HepG2 (cell line): ENCODE data around the gene BTBD19. TPM values are rescaled to one million over a fixed set of nuclear protein-coding genes. Genes with fewer than 3 reads are reported as not detected.

Source experiments
- ATAC-seq: fragments of 200-7000 bp; cut with Tn5 transposase; 3 replicates; pipeline ENCODE4 v1.9.1; 2020; ENCODE audit warnings: mild to moderate bottlenecking, moderate library complexity
- BruUV-seq: library from RNA; stranded (reverse); fragments of 400-500 nt; replicated peaks from 2 replicates; lab custom pipeline; 2021; lab: Mats Ljungman, UMichigan
- CTCF ChIA-PET: fragments of 300-600 bp; formaldehyde crosslinking; extraction: SDS; loops from one replicate; lab custom pipeline; 2021; ENCODE audit warnings: low total read pairs, inconsistent platforms, low intra/inter-chr PET ratio; lab: Yijun Ruan, JAX
- POLR2A ChIA-PET: fragments of 350-600 bp; sonication (Branson Sonifier 250); formaldehyde crosslinking; loops from one replicate; lab custom pipeline; 2020; ENCODE audit warnings: antibody characterized with exemption, inconsistent platforms; lab: Yijun Ruan, JAX
- DNase-seq: peaks from one replicate; pipeline ENCODE4 v3.0.0-alpha.2; 2015; ENCODE audit warnings: low spot score
- FAIRE-seq: peaks from 3 replicates; lab custom pipeline; 2011; peaks lifted over from hg19 to GRCh38; lab: Jason Lieb, UNC
- H2AFZ ChIP-seq: one replicate; pipeline ENCODE4 v1.6.1; 2011; ENCODE audit warnings: low read length, inconsistent platforms
- H3K27ac ChIP-seq: fragments of 300-600 bp; 3 replicates; pipeline ENCODE4 v1.8.0; 2011; ENCODE audit warnings: mixed run types, mild to moderate bottlenecking, mixed read lengths, low read length, inconsistent platforms; ENCODE audit not compliant: insufficient read depth; ENCODE audit errors: extremely low read length
- H3K27me3 ChIP-seq, 2 experiments: fragments of 200-600 bp in 1 of 2; 2 replicates in 1 of 2; 3 replicates in 1 of 2; pipeline versions ENCODE4 v1.6.0 to v1.8.0; 2011; ENCODE audit warnings: low read length in 2 of 2, mild to moderate bottlenecking in 2 of 2, moderate library complexity in 2 of 2, inconsistent platforms in 1 of 2; ENCODE audit not compliant: insufficient read depth in 2 of 2, control insufficient read depth in 1 of 2
- H3K36me3 ChIP-seq, 2 experiments: fragments of 200-600 bp in 1 of 2; replicated peaks in 1 of 2; 2 replicates in 1 of 2; 3 replicates in 1 of 2; pipeline versions ENCODE4 v1.5.1 to v1.8.0; 2011; ENCODE audit warnings: low read length in 2 of 2, inconsistent platforms in 1 of 2; ENCODE audit not compliant: insufficient read depth in 2 of 2, control insufficient read depth in 1 of 2
- H3K4me1 ChIP-seq: 2 replicates; pipeline ENCODE4 v1.5.1; 2012; ENCODE audit warnings: low read length, inconsistent platforms; ENCODE audit not compliant: insufficient read depth
- H3K4me2 ChIP-seq: 2 replicates; pipeline ENCODE4 v1.6.0; 2011; ENCODE audit warnings: low read depth, low read length, inconsistent platforms
- H3K4me3 ChIP-seq, 3 experiments: fragments of 200-600 bp in 1 of 3; sonication (generic), shearing (Covaris generic) in 1 of 3; replicated peaks in 1 of 3; 2 replicates each; pipeline ENCODE4 v1.5.1; 2011 to 2016; ENCODE audit warnings: low read length in 3 of 3, inconsistent platforms in 2 of 3, low read depth in 2 of 3, mild to moderate bottlenecking in 2 of 3, control low read depth in 1 of 3, mixed read lengths in 1 of 3; ENCODE audit not compliant: insufficient read depth in 1 of 3
- H3K79me2 ChIP-seq: one replicate; pipeline ENCODE4 v1.6.1; 2011; ENCODE audit warnings: low read length, inconsistent platforms; ENCODE audit not compliant: insufficient read depth
- H3K9ac ChIP-seq: 2 replicates; pipeline ENCODE4 v1.6.0; 2011; ENCODE audit warnings: mild to moderate bottlenecking, low read depth, low read length, inconsistent platforms; ENCODE audit not compliant: insufficient read depth
- H3K9me3 ChIP-seq: 2 replicates; pipeline ENCODE4 v1.5.1; 2012; ENCODE audit warnings: mild to moderate bottlenecking, low read length
- H4K20me1 ChIP-seq: 2 replicates; pipeline ENCODE4 v1.6.0; 2011; ENCODE audit warnings: inconsistent platforms, mild to moderate bottlenecking, low read length, moderate library complexity; ENCODE audit not compliant: insufficient read depth
- ELF1 ChIP-seq: sonication (generic); formaldehyde crosslinking; IDR thresholded peaks from 2 replicates; pipeline ENCODE4 v1.4.0; 2020; ENCODE audit warnings: missing genetic modification reagents
- ERF ChIP-seq: IDR thresholded peaks from 2 replicates; pipeline ENCODE4 v1.6.1; 2018; ENCODE audit warnings: missing biosample characterization, missing genetic modification reagents
- FOXJ3 ChIP-seq: sonication (generic); formaldehyde crosslinking; IDR thresholded peaks from 2 replicates; pipeline ENCODE4 v1.4.0; 2020; ENCODE audit warnings: missing genetic modification reagents, mild to moderate bottlenecking, borderline replicate concordance
- ISL2 ChIP-seq: sonication (generic); formaldehyde crosslinking; IDR thresholded peaks from 2 replicates; pipeline ENCODE4 v1.5.0; 2020; ENCODE audit warnings: missing genetic modification reagents
- KDM3A ChIP-seq: IDR thresholded peaks from 2 replicates; pipeline ENCODE4 v1.6.1; 2018; ENCODE audit warnings: low read depth, missing compliant biosample characterization
- MAFF ChIP-seq: IDR thresholded peaks from 2 replicates; pipeline ENCODE4 v1.6.1; 2011; ENCODE audit warnings: low read depth, low read length, improper control_type of control experiment
- MAFG ChIP-seq: sonication (generic); formaldehyde crosslinking; IDR thresholded peaks from 2 replicates; pipeline ENCODE4 v1.5.1; 2020; ENCODE audit warnings: mild to moderate bottlenecking, missing genetic modification reagents
- MAZ ChIP-seq, 2 experiments: sonication (generic) in 1 of 2; formaldehyde crosslinking in 1 of 2; IDR thresholded peaks; 2 replicates each; pipeline versions ENCODE4 v1.5.0 to v1.6.1; 2012 to 2020; ENCODE audit warnings: low read depth in 2 of 2, mild to moderate bottlenecking in 2 of 2, borderline replicate concordance in 1 of 2, improper control_type of control experiment in 1 of 2, low read length in 1 of 2, missing genetic modification reagents in 1 of 2, moderate library complexity in 1 of 2
- MXD4 ChIP-seq: IDR thresholded peaks from 2 replicates; pipeline ENCODE4 v1.6.1; 2016; ENCODE audit warnings: mild to moderate bottlenecking, missing biosample characterization, missing genetic modification reagents
- RAD21 ChIP-seq: fragments of 450-650 bp; formaldehyde crosslinking; IDR thresholded peaks from 2 replicates; pipeline ENCODE4 v1.5.0; 2020; ENCODE audit warnings: mild to moderate bottlenecking
- TEAD3 ChIP-seq: optimal IDR thresholded peaks from 2 replicates; pipeline ENCODE3; 2016; ENCODE audit warnings: borderline replicate concordance
- THYN1 ChIP-seq: sonication (generic); formaldehyde crosslinking; IDR thresholded peaks from 2 replicates; pipeline ENCODE4 v1.8.1; 2023; ENCODE audit warnings: low read depth, mild to moderate bottlenecking, moderate library complexity, missing genetic modification reagents, borderline replicate concordance
- ZBTB34 ChIP-seq: sonication (generic); formaldehyde crosslinking; IDR thresholded peaks from 2 replicates; pipeline ENCODE4 v1.8.0; 2022; ENCODE audit warnings: mild to moderate bottlenecking, missing genetic modification reagents
- ZNF441 ChIP-seq: sonication (generic); formaldehyde crosslinking; IDR thresholded peaks from 2 replicates; pipeline ENCODE4 v1.7.0; 2021; ENCODE audit warnings: missing genetic modification reagents, borderline replicate concordance
- ZNF512 ChIP-seq: sonication (generic); formaldehyde crosslinking; IDR thresholded peaks from 2 replicates; pipeline ENCODE4 v1.4.0; 2020; ENCODE audit warnings: mild to moderate bottlenecking, missing genetic modification reagents
- ZNF629 ChIP-seq: sonication (generic); formaldehyde crosslinking; conservative IDR thresholded peaks from 2 replicates; pipeline ENCODE4 v1.5.0; 2020; ENCODE audit warnings: missing genetic modification reagents
- ZNF674 ChIP-seq: sonication (generic); formaldehyde crosslinking; IDR thresholded peaks from 2 replicates; pipeline ENCODE4 v1.5.0; 2020; ENCODE audit warnings: low read depth, mild to moderate bottlenecking, missing genetic modification reagents
- ZNF777 ChIP-seq: sonication (generic); formaldehyde crosslinking; IDR thresholded peaks from 2 replicates; pipeline ENCODE4 v1.4.0; 2020; ENCODE audit warnings: missing genetic modification reagents
- ZSCAN12 ChIP-seq: sonication (generic); formaldehyde crosslinking; IDR thresholded peaks from 2 replicates; pipeline ENCODE4 v1.9.0; 2021; ENCODE audit warnings: mild to moderate bottlenecking, missing genetic modification reagents
- ZSCAN20 ChIP-seq: sonication (generic); formaldehyde crosslinking; IDR thresholded peaks from 2 replicates; pipeline ENCODE4 v1.4.0; 2020; ENCODE audit warnings: missing genetic modification reagents, mild to moderate bottlenecking, borderline replicate concordance
- WGBS: methylation state at CpG from one replicate; pipeline ENCODE4 v1.1.6; 2017; ENCODE audit warnings: low lambda C conversion rate; 5-methylcytosine and 5-hydroxymethylcytosine counted together
- in situ Hi-C: cut with HindIII; loops from 2 replicates; pipeline ENCODE4 v1.10.0; 2017; ENCODE audit warnings: low pct_unique_long_range_greater_than_20kb; ENCODE audit not compliant: extremely low pct_ligation_motif_present
- intact Hi-C: fragments of 100-400 bp; cut with micrococcal nuclease; formaldehyde crosslinking; loops from one replicate; pipeline ENCODE4 v1.10.0; 2022; ENCODE audit not compliant: unreplicated experiment
- polyA plus RNA-seq, 8 experiments: library from polyadenylated mRNA; depleted of rRNA in 3 of 8; stranded (reverse) in 7 of 8; unstranded in 1 of 8; fragments of >200 nt; fragmentation: Illumina TruSeq in 4 of 8; extraction: Trizol in 4 of 8; gene quantifications; 2 replicates each; pipeline versions ENCODE4 v1.2.1 to v1.2.3, GENCODE V29; 2011 to 2016; ENCODE audit warnings: low read depth in 4 of 8, missing spikeins in 1 of 8, mixed read lengths in 1 of 8; ENCODE audit not compliant: insufficient read depth in 1 of 8
- total RNA-seq, 5 experiments: library from RNA; depleted of rRNA; stranded (reverse); fragments of >200 nt; fragmentation: Illumina TruSeq; extraction: Trizol; gene quantifications; 2 replicates each; pipeline ENCODE4 v1.2.3, GENCODE V29; 2016; ENCODE audit warnings: low read depth in 1 of 5
- TF ChIP-seq, protein P1 (sequence below): sonication (generic); formaldehyde crosslinking; IDR thresholded peaks from 2 replicates; pipeline ENCODE4 v1.4.0; 2020; ENCODE audit warnings: missing genetic modification reagents

BTBD19 gene
- total and polyA plus RNA-seq, 2 of the 13 experiments (the other 11 are each of a cell fraction or from before 2014, with no cell fraction given): 2.7 to 6.7 TPM

DNA sequence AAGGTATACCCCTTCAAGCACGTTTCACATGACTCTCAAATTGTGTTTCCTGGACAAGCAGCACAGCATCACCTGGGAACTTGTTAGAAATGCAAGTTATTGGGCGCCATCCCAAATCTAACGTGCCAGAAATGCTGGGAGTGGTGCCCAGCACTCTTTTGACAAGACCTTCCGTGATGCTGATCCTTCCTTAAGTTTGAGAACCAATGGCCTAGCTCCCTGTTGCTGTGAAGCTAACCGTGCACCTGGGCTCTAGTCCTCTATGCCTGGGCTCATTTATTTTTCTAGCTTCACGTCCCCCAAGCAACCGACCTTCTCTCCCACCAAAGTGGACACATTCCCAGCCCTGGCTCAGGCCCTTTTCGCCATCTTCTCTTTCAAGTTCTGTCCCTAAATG is 24.6 kb upstream of the BTBD19 start:
- Histone ChIP-seq H3K4me3 (peak overlapping the region; percentile 54 to 79 (median 61); a peak in 5 of 6 replicates), H3K4me1 (peaks cover 55% of the 10 kb centered on the region), H3K27me3 (peaks cover 3 to 13% of the 10 kb centered on the region in 2 experiments; a peak in 2 of 5 replicates), H3K4me2 (peak overlapping the region; percentile 76), H3K27ac (peak overlapping the region; percentile 71)
- CTCF ChIA-PET: no interaction called here
- in situ Hi-C loops: no loop called here
- no TSS peak for BruUV-seq
- no peak for FAIRE-seq
- peak; percentile 3 for ATAC-seq
- intact Hi-C loops: loop anchor here (5.0 kb wide), 2 partner anchors 34 to 51 kb away; partner anchors contain the start of gene RNU5D-1
- TF ChIP-seq MAZ (IDR thresholded peaks at IDR 0.05; ENCODE audit: borderline replicate concordance, low read depth, low read length) (no peak), MAZ (CRISPR knock-in tag; IDR thresholded peaks at IDR 0.05; ENCODE audit: low read depth) (no peak), ZSCAN20 (CRISPR knock-in tag) (0 out of 2 replicates have a peak, but pooled peaks have one; percentile 3), ZSCAN12 (CRISPR knock-in tag) (0 out of 2 replicates have a peak, but pooled peaks have one; percentile 29), MAFF (no peak), ZNF629 (CRISPR knock-in tag) (0 out of 2 replicates have a peak, but pooled peaks have one; percentile 6), ELF1 (CRISPR knock-in tag) (no peak), ZNF777 (CRISPR knock-in tag) (peak; percentile 32; the same call in 1 of the 2 replicates), ZBTB34 (CRISPR knock-in tag) (no peak), RAD21 (CRISPR knock-in tag) (no peak), TEAD3 (CRISPR knock-in tag) (peak; percentile 8), ZNF512 (no peak), MAFG (CRISPR knock-in tag) (no peak), ERF (CRISPR knock-in tag) (no peak), ZNF674 (CRISPR knock-in tag) (no peak), KDM3A (no peak), THYN1 (CRISPR knock-in tag) (no peak), ZNF441 (no peak), MXD4 (no peak), ISL2 (CRISPR knock-in tag) (0 out of 2 replicates have a peak, but pooled peaks have one; percentile 9), FOXJ3 (CRISPR knock-in tag) (no peak)
- TF ChIP-seq, protein P1, sequence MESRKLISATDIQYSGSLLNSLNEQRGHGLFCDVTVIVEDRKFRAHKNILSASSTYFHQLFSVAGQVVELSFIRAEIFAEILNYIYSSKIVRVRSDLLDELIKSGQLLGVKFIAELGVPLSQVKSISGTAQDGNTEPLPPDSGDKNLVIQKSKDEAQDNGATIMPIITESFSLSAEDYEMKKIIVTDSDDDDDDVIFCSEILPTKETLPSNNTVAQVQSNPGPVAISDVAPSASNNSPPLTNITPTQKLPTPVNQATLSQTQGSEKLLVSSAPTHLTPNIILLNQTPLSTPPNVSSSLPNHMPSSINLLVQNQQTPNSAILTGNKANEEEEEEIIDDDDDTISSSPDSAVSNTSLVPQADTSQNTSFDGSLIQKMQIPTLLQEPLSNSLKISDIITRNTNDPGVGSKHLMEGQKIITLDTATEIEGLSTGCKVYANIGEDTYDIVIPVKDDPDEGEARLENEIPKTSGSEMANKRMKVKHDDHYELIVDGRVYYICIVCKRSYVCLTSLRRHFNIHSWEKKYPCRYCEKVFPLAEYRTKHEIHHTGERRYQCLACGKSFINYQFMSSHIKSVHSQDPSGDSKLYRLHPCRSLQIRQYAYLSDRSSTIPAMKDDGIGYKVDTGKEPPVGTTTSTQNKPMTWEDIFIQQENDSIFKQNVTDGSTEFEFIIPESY (CRISPR knock-in tag): 0 out of 2 replicates have a peak, but pooled peaks have one; percentile 1
- TF ChIP-seq, all 625 proteins: peak for 7
- Histone ChIP-seq H4K20me1 (peaks cover 6% of the 10 kb centered on the region), H3K9ac (peak overlapping the region; percentile 83), H3K36me3 (peaks cover 0 to 6% of the 10 kb centered on the region in 2 experiments; a peak in 3 of 5 replicates), H3K79me2 (peaks cover 2% of the 10 kb centered on the region), H2AFZ (no peak overlapping the region), H3K9me3 (no peaks in the 10 kb centered on the region)
- DNase-seq: no peak
- 37% methylated on average over 8 of the region's 8 CpGs for WGBS
- POLR2A ChIA-PET: interaction anchor here (0.6 to 3.6 kb wide), 12 partner anchors 8 to 520 kb away, joined by 3 to 47 read pairs (median 4); partner anchors contain the start of genes BTBD19, DYNLT4, EIF2B3 and PLK3
